ENCODE data around the gene ADAMTS9.

Gene ADAMTS9

GRCh38 chr3:64612916-64613526, 74.8 kb downstream of the ADAMTS9 start:
- no peak for DNase-seq

GRCh38 chr3:64612082-64612860, 75.5 kb downstream of the ADAMTS9 start:
- DNase-seq = no peak

- no peak for DNase-seq
Observed at GRCh38 chr3:64608741-64609140, 79.1 kb downstream of the ADAMTS9 start.

- no peak for DNase-seq
Observed at GRCh38 chr3:64607032-64607551, 80.7 kb downstream of the ADAMTS9 start.

GRCh38 chr3:64604313-64604712, 83.5 kb downstream of the ADAMTS9 start:
- no peak for DNase-seq

- DNase-seq = no peak
Observed at GRCh38 chr3:64601824-64602223, 86.0 kb downstream of the ADAMTS9 start.

- DNase-seq = no peak
Observed at GRCh38 chr3:64600246-64600950, 87.4 kb downstream of the ADAMTS9 start.

GRCh38 chr3:64599651-64600050, 88.1 kb downstream of the ADAMTS9 start:
- no peak for DNase-seq

- no peak for DNase-seq
Observed at GRCh38 chr3:64595253-64595694, 92.5 kb downstream of the ADAMTS9 start.

GRCh38 chr3:64594134-64594533, 93.7 kb downstream of the ADAMTS9 start:
- no peak for DNase-seq

GRCh38 chr3:64593350-64593749, 94.5 kb downstream of the ADAMTS9 start:
- no peak for DNase-seq

GRCh38 chr3:64591615-64592014, 96.2 kb downstream of the ADAMTS9 start:
- DNase-seq = no peak

- DNase-seq = no peak
Observed at GRCh38 chr3:64588380-64588779, 99.4 kb downstream of the ADAMTS9 start.

GRCh38 chr3:64586952-64587351, 100.8 kb downstream of the ADAMTS9 start:
- DNase-seq = no peak

GRCh38 chr3:64584179-64584578, 103.6 kb downstream of the ADAMTS9 start:
- DNase-seq = no peak

GRCh38 chr3:64578797-64579196, 109.0 kb downstream of the ADAMTS9 start:
- DNase-seq = no peak

GRCh38 chr3:64578062-64578770, 109.6 kb downstream of the ADAMTS9 start:
- no peak for DNase-seq

- DNase-seq = no peak
Observed at GRCh38 chr3:64576211-64576775, 111.5 kb downstream of the ADAMTS9 start.

- no peak for DNase-seq
Observed at GRCh38 chr3:64575211-64575844, 112.5 kb downstream of the ADAMTS9 start.

- DNase-seq = no peak
Observed at GRCh38 chr3:64574194-64574593, 113.6 kb downstream of the ADAMTS9 start.

GRCh38 chr3:64571982-64572381, 115.8 kb downstream of the ADAMTS9 start:
- no peak for DNase-seq

GRCh38 chr3:64568895-64569517, 118.8 kb downstream of the ADAMTS9 start:
- DNase-seq = no peak
